Body of pancreas (tissue), 4 donors: ENCODE measurements around the gene ATG10. TPM values are rescaled to one million over a fixed set of nuclear protein-coding genes. Genes with fewer than 3 reads are reported as not detected.

ENCODE experiments used
- ATAC-seq: fragments of 150-250 bp; one replicate; pipeline ENCODE4 v1.9.1; 2016
- DNase-seq, 4 donors: peaks; one replicate each; pipeline ENCODE4 v3.0.0-alpha.2; 2019
- H3K27ac ChIP-seq, 4 donors: fragments of 200-600 bp; sonication (generic); 1 replicate in 3 of 4; 2 replicates in 1 of 4; pipeline versions ENCODE4 v1.5.1 to v1.6.1; 2016 to 2019; ENCODE audit warnings: mild to moderate bottlenecking in 1 of 4, mixed read lengths in 1 of 4, moderate library complexity in 1 of 4
- H3K27me3 ChIP-seq, 2 donors: fragments of 200-600 bp; sonication (generic); one replicate each; pipeline ENCODE4 v1.6.0; 2016; ENCODE audit warnings: mild to moderate bottlenecking in 1 of 2
- H3K36me3 ChIP-seq, 2 donors: fragments of 200-600 bp; sonication (generic); replicated peaks in 1 of 2; 2 replicates each; pipeline ENCODE4 v1.5.1; 2016; ENCODE audit warnings: low read depth in 2 of 2; ENCODE audit not compliant: insufficient read depth in 1 of 2
- H3K4me1 ChIP-seq: fragments of 200-600 bp; sonication (generic); one replicate; pipeline ENCODE4 v1.6.0; 2016
- H3K4me3 ChIP-seq, 2 donors: fragments of 200-600 bp; sonication (generic); 1 replicate in 1 of 2; 2 replicates in 1 of 2; pipeline ENCODE4 v1.5.1; 2016 to 2019
- H3K9me3 ChIP-seq, 3 donors: fragments of 200-600 bp; sonication (generic); 1 replicate in 2 of 3; 2 replicates in 1 of 3; pipeline ENCODE4 v1.5.1; 2016
- POLR2A ChIP-seq, 3 donors: fragments of 450-650 bp; IDR thresholded peaks; one replicate each; pipeline ENCODE4 v1.6.1; 2016; ENCODE audit warnings: antibody characterized with exemption in 3 of 3, mild to moderate bottlenecking in 2 of 3
- WGBS, 2 donors: methylation state at CpG; one replicate each; pipeline ENCODE4 v1.1.5; 2017; 5-methylcytosine and 5-hydroxymethylcytosine counted together
- intact Hi-C: fragments of 100-400 bp; cut with DNase I; formaldehyde crosslinking; loops from one replicate; pipeline ENCODE4 v1.15.1; 2023
- small RNA-seq: library from RNA; depleted of rRNA; stranded (forward); fragments of <200 nt; gene quantifications from one replicate; pipeline ENCODE3, GENCODE V24; 2016
- total RNA-seq, 2 donors: library from RNA; depleted of rRNA; stranded (reverse); fragments of >200 nt; gene quantifications; one replicate each; pipeline ENCODE4 v1.1.0, GENCODE V29; 2016
- TF ChIP-seq, protein P1 (sequence below), 7 experiments: fragments of 450-650 bp in 4 of 7; fragments of 200-600 bp in 3 of 7; sonication (generic) in 3 of 7; IDR thresholded peaks; one replicate each; pipeline ENCODE4 v1.5.1; 2016 to 2019; ENCODE audit warnings: antibody characterized with exemption in 7 of 7

ATG10 gene
- total RNA-seq, 2 donors from 2014 or later, result 2.9 to 4.6 TPM

DNA sequence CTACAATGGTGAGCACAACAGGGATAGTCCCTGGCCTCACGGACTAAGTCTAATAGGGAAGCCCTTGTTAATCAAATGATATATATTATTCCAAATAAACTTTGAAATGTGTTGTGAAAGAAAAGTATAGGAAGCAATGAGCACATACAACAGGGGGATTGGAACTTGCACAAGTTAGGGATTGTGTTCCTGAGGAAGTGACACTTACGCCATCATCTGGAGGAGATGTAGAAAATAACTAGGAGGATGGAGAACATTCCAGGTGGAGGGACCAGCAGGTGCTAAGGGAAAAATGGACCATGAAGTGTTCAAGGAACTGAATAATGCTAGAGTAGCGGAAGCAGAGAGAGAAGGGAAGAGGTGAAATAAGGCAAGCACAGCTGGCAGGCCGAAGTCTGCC lies 325.1 kb downstream of the ATG10 start:
- TF ChIP-seq, protein P1, sequence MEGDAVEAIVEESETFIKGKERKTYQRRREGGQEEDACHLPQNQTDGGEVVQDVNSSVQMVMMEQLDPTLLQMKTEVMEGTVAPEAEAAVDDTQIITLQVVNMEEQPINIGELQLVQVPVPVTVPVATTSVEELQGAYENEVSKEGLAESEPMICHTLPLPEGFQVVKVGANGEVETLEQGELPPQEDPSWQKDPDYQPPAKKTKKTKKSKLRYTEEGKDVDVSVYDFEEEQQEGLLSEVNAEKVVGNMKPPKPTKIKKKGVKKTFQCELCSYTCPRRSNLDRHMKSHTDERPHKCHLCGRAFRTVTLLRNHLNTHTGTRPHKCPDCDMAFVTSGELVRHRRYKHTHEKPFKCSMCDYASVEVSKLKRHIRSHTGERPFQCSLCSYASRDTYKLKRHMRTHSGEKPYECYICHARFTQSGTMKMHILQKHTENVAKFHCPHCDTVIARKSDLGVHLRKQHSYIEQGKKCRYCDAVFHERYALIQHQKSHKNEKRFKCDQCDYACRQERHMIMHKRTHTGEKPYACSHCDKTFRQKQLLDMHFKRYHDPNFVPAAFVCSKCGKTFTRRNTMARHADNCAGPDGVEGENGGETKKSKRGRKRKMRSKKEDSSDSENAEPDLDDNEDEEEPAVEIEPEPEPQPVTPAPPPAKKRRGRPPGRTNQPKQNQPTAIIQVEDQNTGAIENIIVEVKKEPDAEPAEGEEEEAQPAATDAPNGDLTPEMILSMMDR (IDR thresholded peaks at IDR 0.05), result no peak
- no peak for TF ChIP-seq POLR2A (IDR thresholded peaks at IDR 0.05)
- intact Hi-C loops, result no loop called here
- no peak for DNase-seq
- Histone ChIP-seq H3K9me3 (no peaks in the 10 kb centered on the region), H3K4me3 (no peak overlapping the region), H3K4me1 (no peaks in the 10 kb centered on the region), H3K27ac (no peak overlapping the region), H3K27me3 (no peaks in the 10 kb centered on the region), H3K36me3 (no peaks in the 10 kb centered on the region)
- ATAC-seq, result no peak
- WGBS, 2 donors, result 85 to 92% methylated on average over 4 of the region's 4 CpGs

GRCh38 chr5:82297711-82298110 lies 325.9 kb downstream of the ATG10 start:
- Histone ChIP-seq H3K27me3 (no peaks in the 10 kb centered on the region), H3K4me3 (no peak overlapping the region), H3K27ac (no peak overlapping the region), H3K36me3 (no peaks in the 10 kb centered on the region), H3K4me1 (no peaks in the 10 kb centered on the region), H3K9me3 (no peaks in the 10 kb centered on the region)
- WGBS, 2 donors, result 64 to 65% methylated on average over 3 of the region's 3 CpGs
- TF ChIP-seq, protein P1 (IDR thresholded peaks at IDR 0.05), result no peak
- TF ChIP-seq POLR2A (IDR thresholded peaks at IDR 0.05), result no peak
- ATAC-seq (no peak), DNase-seq (no peak)
- intact Hi-C loops, result no loop called here

GRCh38 chr5:82298668-82299067 lies 326.8 kb downstream of the ATG10 start:
- DNase-seq, result no peak
- no peaks in the 10 kb centered on the region for H3K4me1 ChIP-seq
- TF ChIP-seq, protein P1 (IDR thresholded peaks at IDR 0.05), result no peak
- no peak for TF ChIP-seq POLR2A (IDR thresholded peaks at IDR 0.05)
- H3K4me3 ChIP-seq, result no peak overlapping the region
- 54 to 55% methylated on average over 2 of the region's 2 CpGs for WGBS, 2 donors
- intact Hi-C loops, result no loop called here
- no peaks in the 10 kb centered on the region for H3K36me3 ChIP-seq
- H3K27me3 ChIP-seq, result no peaks in the 10 kb centered on the region
- no peak for ATAC-seq
- no peaks in the 10 kb centered on the region for H3K9me3 ChIP-seq
- no peak overlapping the region for H3K27ac ChIP-seq

DNA sequence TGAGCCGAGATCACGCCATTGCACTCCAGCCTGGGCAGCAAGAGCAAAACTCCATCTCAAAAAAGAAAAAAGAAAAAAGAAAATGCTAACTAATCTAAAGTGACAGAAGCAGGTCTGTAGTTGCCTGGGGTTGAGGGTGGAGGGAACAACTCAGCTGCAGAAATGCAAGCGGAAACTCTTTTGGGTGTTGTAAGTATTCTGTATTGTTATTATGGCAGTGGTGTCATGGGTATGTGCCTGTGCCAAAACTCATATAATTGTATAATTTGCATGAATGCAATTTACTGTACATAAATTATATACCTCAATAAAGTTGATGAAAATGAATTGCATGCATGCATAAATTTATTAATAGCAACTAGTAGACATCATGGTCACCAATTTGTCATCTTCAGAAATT lies 329.4 kb downstream of the ATG10 start:
- Histone ChIP-seq H3K27ac (no peak overlapping the region), H3K9me3 (no peaks in the 10 kb centered on the region), H3K4me1 (no peaks in the 10 kb centered on the region), H3K36me3 (no peaks in the 10 kb centered on the region), H3K27me3 (no peaks in the 10 kb centered on the region), H3K4me3 (no peak overlapping the region)
- intact Hi-C loops, result no loop called here
- ATAC-seq (no peak), DNase-seq (no peak)
- 94 to 96% methylated on average over 3 of the region's 3 CpGs for WGBS, 2 donors
- TF ChIP-seq, protein P1 (IDR thresholded peaks at IDR 0.05), result no peak
- no peak for TF ChIP-seq POLR2A (IDR thresholded peaks at IDR 0.05)

Small RNA genes lying within 50 kb of the gene (small RNA-seq; reads per million reads assigned to genes)
- gene AC010598.1, result not detected
- not detected for gene RN7SL378P

Other genes starting within 250 kb of the ATG10 start
- 10 to 100 TPM; 18.1 to 31.4 TPM for gene SSBP2, start 220.9 kb upstream of the ATG10 start, total RNA-seq